ENCODE measurements around the gene TBXAS1. TPM values are rescaled to one million over a fixed set of nuclear protein-coding genes. Genes with fewer than 3 reads are reported as not detected.
A peak's percentile ranks its signal among the peaks of the same experiment; 100 is the strongest.

Gene TBXAS1
- total RNA-seq, 1 experiment from 2014 or later = 13.0 TPM

- DNase-seq (ENCODE audit: low read depth) = no peak
Measured at GRCh38 chr7:139913021-139913844, 84.2 kb downstream of the TBXAS1 start.

- no peak for DNase-seq (ENCODE audit: low read depth)
Measured at GRCh38 chr7:139913845-139914135, 84.7 kb downstream of the TBXAS1 start.

DNA sequence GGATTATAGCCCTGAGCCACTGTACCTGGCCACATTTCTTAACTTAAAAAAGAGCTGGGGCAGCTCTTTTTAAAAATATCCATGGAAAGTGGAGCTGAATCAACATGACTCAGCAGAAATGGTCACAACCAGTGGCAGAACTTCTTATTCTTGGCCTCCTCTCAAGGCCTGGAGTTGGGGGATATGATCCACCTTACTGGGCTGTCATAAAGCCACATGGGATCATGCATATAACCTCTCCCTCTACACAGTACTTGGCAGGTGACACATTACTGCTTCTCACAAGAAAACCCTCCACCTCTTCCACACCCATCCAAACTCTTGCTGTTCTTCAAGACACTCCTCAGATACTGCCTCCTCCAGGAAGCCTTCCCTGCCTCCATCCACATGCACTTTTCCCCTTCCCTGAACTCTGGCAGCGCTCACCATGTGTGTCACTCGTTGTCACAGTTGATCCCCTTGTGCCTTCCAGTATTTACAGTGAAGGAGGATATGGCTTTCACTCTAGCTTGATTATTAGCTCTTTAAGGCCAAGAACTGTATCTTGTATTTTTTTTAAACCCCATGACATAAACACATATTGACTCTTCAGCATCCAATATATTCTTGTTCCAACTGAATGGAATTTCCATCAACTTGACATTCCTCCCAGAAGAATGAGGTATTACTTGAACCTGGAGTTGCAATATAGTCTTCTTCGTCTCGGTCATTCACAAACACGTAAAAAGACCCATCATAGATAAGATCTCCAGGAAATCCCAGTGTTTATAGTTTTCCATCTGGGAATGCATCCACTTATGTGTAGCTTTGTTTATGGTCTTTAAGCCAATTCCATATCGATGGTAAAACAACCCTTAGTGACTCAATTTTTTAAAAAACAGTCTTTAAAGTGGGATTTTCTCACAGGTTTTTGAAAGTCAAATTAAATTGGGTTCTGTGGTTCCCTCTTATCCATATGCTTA, 85.5 kb downstream of the TBXAS1 start:
- peak; percentile 42 for DNase-seq (ENCODE audit: low read depth)

DNA sequence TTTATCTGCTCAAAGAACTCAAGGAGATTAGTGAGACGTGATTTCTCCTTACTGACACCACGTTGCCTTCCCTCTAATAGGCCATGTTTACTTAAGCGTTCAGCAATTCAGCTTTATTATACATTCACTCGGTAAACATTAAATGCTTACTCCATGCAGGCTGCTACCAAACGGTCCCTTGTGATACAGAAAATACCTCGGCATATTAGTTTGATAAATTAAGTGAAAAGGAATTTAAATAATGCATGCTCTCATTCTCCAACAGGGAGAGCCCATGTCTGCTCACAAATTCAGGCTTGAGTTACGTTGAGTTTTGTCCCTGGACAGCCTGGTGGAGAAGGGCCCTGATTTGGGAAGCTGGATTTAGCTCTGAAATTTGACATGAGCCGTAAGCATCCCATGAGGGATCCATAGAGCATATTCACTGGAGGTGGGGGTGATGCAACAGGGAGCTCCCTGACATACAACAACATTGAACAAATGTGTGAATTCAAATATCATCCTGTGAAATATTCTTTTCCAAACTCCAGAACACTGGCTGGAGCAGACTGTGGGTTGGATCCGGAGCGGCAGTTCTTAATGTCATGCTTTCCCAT, 86.3 kb downstream of the TBXAS1 start:
- no peak for DNase-seq (ENCODE audit: low read depth)

DNA sequence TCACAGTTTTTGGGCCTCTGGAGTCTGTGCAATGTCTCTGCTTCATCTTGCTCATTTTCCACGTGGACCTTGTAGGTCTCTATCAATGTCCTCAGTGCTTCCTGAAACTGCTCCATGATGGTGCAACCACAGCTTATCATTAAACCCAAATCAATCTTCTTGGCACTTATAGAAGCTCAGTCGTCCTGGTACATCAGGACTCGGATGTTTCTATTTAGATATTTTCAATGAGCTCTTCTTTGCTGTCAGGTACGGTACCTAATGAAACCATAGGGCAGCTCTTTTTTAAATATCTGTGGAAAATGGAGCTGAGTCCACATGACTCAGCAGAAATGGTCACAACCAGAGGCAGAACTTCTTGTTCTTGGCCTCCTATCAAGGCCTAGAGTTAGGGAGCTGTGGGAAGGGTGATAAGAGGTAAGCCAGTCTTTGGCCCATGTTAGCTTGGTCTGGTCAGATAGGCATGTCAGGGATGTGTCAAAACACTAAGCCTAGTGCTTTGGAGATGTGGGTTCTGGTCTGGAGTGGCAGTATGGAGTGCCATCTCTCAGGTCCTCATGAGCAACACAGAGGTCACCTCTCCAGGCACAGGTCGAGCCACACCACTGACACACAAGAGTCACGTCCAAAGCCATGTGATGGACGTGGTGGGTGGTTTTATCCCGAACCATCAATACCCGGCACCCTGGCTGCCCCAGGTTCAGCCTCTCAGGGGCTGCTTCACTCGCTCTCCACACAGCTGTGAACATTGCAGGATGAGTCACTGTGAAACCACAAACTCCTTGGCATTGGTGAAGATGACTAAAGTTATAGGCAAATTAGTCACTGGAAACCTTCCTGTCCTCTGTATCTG, 87.0 kb downstream of the TBXAS1 start:
- peak; percentile 99 for DNase-seq (ENCODE audit: low read depth)

- DNase-seq (ENCODE audit: low read depth) = no peak
Measured at GRCh38 chr7:139916717-139917395, 87.8 kb downstream of the TBXAS1 start.

GRCh38 chr7:139917851-139918250, 88.8 kb downstream of the TBXAS1 start:
- DNase-seq (ENCODE audit: low read depth) = no peak

DNA sequence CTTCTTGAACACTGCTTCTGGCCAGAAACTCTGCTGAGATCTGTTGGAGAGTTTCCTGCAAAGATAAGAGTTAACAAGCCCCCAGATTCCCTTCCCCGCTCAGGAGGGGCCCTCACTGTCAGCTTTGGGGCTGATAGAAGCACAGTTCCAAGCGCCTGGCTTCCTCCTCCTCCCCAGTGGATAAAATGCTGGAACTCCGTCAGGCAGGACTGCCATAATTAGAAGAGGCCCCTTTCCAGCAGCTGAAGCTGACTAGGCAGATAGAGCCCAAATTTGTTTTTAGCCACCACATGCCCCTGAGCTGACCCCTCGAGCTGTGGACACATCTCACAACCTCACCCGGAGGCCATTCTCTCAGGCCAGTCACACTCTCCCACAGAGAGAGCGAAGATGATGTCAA, 89.4 kb downstream of the TBXAS1 start:
- DNase-seq (ENCODE audit: low read depth) = no peak

DNA sequence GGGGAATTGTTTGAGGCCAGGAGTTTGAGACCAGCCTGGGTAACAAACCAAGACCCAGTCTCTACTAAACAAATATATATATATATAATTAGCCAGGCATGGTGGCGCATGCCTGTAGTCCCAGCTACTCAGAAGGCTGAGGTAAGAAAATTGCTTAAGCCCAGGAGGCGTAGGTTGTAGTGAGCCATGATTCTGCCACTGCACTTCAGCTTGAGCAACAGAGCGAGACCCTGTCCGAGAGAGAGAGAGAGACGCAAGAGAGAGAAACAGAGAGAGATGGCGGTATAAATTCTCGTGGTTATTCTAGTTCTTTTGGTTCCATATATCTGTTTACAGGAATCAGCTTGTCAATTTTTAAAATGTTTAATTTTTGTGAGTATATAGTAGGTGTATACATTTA, 94.0 kb downstream of the TBXAS1 start:
- no peak for DNase-seq (ENCODE audit: low read depth)

- DNase-seq (ENCODE audit: low read depth) = no peak
Measured at GRCh38 chr7:139924461-139924860, 95.4 kb downstream of the TBXAS1 start.

GRCh38 chr7:139929221-139929620, 100.2 kb downstream of the TBXAS1 start:
- peak; percentile 51 for DNase-seq (ENCODE audit: low read depth)

DNA sequence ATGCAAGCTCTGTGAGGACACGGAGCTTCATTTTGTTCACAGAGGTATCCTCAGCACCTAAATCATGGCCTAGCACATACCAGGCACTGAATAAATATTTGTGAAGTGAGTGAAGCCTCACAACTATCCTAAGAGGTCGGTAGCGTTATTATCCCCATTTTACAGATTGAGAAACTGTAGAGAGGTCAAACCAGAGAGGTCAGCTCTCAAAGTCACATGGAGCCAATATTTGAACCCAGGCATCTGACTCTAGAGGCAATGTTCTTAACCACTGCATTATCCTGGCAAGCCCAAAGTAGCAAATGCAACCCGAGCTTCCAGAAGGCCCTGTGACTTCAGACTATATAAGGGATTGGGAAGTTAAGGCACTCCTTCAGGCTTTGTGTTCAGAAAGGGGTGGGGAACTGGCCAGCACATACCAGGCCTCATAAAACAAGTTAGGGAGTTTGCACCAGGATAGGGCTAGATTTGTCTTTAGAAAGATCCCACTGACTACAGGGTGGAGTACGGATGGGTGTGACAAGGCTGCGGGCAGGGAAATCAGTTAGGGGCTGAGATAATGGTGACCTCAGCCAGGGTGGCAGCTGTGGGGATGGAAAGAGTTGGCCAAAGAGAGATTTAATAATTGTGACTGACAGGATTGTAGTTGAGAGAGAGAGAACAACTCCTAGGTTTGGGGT, 101.4 kb downstream of the TBXAS1 start:
- DNase-seq (ENCODE audit: low read depth) = no peak

- no peak for DNase-seq (ENCODE audit: low read depth)
Measured at GRCh38 chr7:139931190-139931934, 102.3 kb downstream of the TBXAS1 start.

GRCh38 chr7:139932531-139932930, 103.5 kb downstream of the TBXAS1 start:
- no peak for DNase-seq (ENCODE audit: low read depth)

DNA sequence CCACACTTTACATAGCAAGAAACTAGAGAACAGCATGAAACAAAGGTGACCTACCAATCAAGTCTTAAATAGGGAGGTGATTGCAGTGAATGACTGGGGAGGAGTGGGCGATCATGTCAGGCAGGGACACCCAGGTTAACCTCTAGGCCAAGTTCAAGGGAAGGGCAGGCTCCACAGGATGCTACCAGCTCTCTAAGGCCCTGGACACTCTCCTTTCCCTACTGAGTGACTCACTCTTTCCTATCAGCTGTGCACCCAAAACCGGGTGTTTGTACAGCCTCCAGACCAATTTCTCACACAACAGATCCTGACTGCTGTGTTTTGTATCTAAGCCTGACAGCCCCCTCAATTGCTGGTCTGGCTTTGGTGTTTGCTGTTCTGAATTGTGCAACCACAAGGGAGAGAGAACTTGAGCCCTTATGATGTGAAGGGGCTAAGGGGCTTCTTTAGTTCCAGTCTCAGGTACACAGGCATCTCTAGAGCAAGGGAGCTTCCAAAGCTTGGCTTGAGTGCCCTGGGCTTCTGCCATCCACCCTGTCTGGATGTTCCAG, 107.8 kb downstream of the TBXAS1 start:
- peak; percentile 76 for DNase-seq (ENCODE audit: low read depth)

DNA sequence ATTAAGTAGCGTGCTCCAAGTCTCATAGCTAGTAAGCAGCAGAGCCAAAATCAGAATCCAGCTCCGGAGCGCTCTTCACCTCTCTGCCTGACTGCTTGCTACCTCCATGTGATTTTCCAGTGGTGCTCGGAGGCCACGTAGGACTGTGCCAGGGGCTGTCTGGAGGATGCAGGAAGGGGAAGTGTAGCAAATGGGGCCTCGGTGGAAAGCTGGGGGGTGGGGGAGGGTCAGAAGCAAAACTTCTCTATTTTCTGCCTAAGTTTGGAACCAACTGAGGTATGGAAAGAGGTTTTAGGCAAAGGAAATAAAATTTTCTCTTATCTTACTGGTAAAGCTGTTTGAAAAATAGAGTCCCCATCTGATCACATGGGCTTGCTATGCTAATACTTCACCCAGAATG, 108.7 kb downstream of the TBXAS1 start:
- no peak for DNase-seq (ENCODE audit: low read depth)

- no peak for DNase-seq (ENCODE audit: low read depth)
Measured at GRCh38 chr7:139940866-139941265, 111.8 kb downstream of the TBXAS1 start.

DNA sequence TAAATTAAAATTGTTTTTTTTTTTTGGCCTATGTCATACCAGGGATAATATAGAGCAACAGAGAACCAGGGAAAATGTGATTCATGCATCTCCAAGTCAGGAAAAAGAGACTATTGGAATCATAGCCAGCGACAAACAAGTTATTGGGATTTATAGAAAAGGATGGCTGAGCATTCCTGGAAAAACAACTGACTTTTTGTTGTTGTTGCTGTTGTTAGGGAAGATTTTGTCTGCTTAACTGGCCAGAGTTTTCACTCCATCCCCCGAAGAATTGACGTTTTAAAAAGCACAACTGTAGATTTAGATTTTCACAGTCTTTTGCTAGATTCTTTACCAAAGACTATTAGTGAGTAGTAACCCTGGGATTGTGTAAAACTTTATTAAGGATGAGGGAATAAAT, 112.4 kb downstream of the TBXAS1 start:
- DNase-seq (ENCODE audit: low read depth) = no peak

- no peak for DNase-seq (ENCODE audit: low read depth)
Measured at GRCh38 chr7:139941866-139942265, 112.8 kb downstream of the TBXAS1 start.
